ENCODE data around the gene AKAP6.

Gene AKAP6

GRCh38 chr14:32821964-32822653, 493.0 kb downstream of the AKAP6 start:
- TF ChIP-seq CTCF (IDR thresholded peaks at IDR 0.05; ENCODE audit: low read depth, low read length), result no peak
- DNase-seq (ENCODE audit: extremely low read depth, low read depth), result peak; percentile 42

GRCh38 chr14:32823706-32824105, 494.6 kb downstream of the AKAP6 start:
- no peak for DNase-seq (ENCODE audit: extremely low read depth, low read depth)
- TF ChIP-seq CTCF (IDR thresholded peaks at IDR 0.05; ENCODE audit: low read depth, low read length), result no peak

- DNase-seq (ENCODE audit: extremely low read depth, low read depth), result no peak
- TF ChIP-seq CTCF (IDR thresholded peaks at IDR 0.05; ENCODE audit: low read depth, low read length), result no peak
Observed at GRCh38 chr14:32824195-32824594, 495.1 kb downstream of the AKAP6 start.

GRCh38 chr14:32825058-32825457, 496.0 kb downstream of the AKAP6 start:
- TF ChIP-seq CTCF (IDR thresholded peaks at IDR 0.05; ENCODE audit: low read depth, low read length), result no peak
- DNase-seq (ENCODE audit: extremely low read depth, low read depth), result no peak

- TF ChIP-seq CTCF (IDR thresholded peaks at IDR 0.05; ENCODE audit: low read depth, low read length), result peak; percentile 9; the same call in 1 of the 2 replicates
- no peak for DNase-seq (ENCODE audit: extremely low read depth, low read depth)
Observed at GRCh38 chr14:32826404-32827082, 497.4 kb downstream of the AKAP6 start.

- no peak for TF ChIP-seq CTCF (IDR thresholded peaks at IDR 0.05; ENCODE audit: low read depth, low read length)
- DNase-seq (ENCODE audit: extremely low read depth, low read depth), result no peak
Observed at GRCh38 chr14:32827514-32827913, 498.4 kb downstream of the AKAP6 start.

GRCh38 chr14:32835924-32836323, 506.8 kb downstream of the AKAP6 start:
- DNase-seq (ENCODE audit: extremely low read depth, low read depth), result no peak
- TF ChIP-seq CTCF (IDR thresholded peaks at IDR 0.05; ENCODE audit: low read depth, low read length), result no peak

All from AG09319 (cell line).